Esophagus muscularis mucosa (tissue), 4 donors: Measurements from ENCODE around the gene PPP6R1. TPM values are rescaled to one million over a fixed set of nuclear protein-coding genes. Genes with fewer than 3 reads are reported as not detected.

Source experiments
- DNase-seq: peaks from one replicate; pipeline ENCODE4 v3.0.0-alpha.2; 2017; ENCODE audit errors: extremely low spot score
- H3K27ac ChIP-seq, 4 donors: fragments of 200-600 bp; sonication (generic); replicated peaks in 1 of 4; 1 replicate in 3 of 4; 2 replicates in 1 of 4; pipeline ENCODE4 v1.5.1; 2016 to 2019; ENCODE audit warnings: mild to moderate bottlenecking in 1 of 4
- H3K27me3 ChIP-seq, 4 donors: fragments of 200-600 bp; sonication (generic); one replicate each; pipeline versions ENCODE4 v1.5.1 to v1.6.0; 2016 to 2019
- H3K36me3 ChIP-seq, 4 donors: fragments of 200-600 bp; sonication (generic); one replicate each; pipeline ENCODE4 v1.5.1; 2016 to 2019
- H3K4me1 ChIP-seq, 4 donors: fragments of 200-600 bp; sonication (generic); one replicate each; pipeline ENCODE4 v1.5.1; 2016 to 2019
- H3K4me3 ChIP-seq, 4 donors: fragments of 200-600 bp; sonication (generic); 1 replicate in 2 of 4; 2 replicates in 2 of 4; pipeline ENCODE4 v1.5.1; 2016 to 2019; ENCODE audit warnings: mild to moderate bottlenecking in 4 of 4, moderate library complexity in 1 of 4
- H3K9me3 ChIP-seq, 4 donors: fragments of 200-600 bp; sonication (generic); 1 replicate in 3 of 4; 2 replicates in 1 of 4; pipeline ENCODE4 v1.5.1; 2016 to 2019
- EP300 ChIP-seq: sonication (generic); formaldehyde crosslinking; IDR thresholded peaks from one replicate; pipeline ENCODE4 v1.6.1; 2017; ENCODE audit warnings: antibody characterized with exemption
- POLR2A ChIP-seq: fragments of 450-650 bp; IDR thresholded peaks from one replicate; pipeline ENCODE4 v1.6.1; 2017; ENCODE audit warnings: antibody characterized with exemption, moderate library complexity, mild to moderate bottlenecking, low read depth
- POLR2AphosphoS5 ChIP-seq, 2 donors: sonication (generic); formaldehyde crosslinking; IDR thresholded peaks; one replicate each; pipeline ENCODE4 v1.6.1; 2017; ENCODE audit warnings: antibody characterized with exemption in 2 of 2
- WGBS: methylation state at CpG from one replicate; pipeline ENCODE4 v1.1.5; 2018; 5-methylcytosine and 5-hydroxymethylcytosine counted together
- intact Hi-C: fragments of 100-400 bp; cut with DNase I; formaldehyde crosslinking; loops from one replicate; pipeline ENCODE4 v1.15.1; 2023
- total RNA-seq, 4 donors: library from RNA; depleted of rRNA; stranded (reverse); fragments of >200 nt; gene quantifications; one replicate each; pipeline versions ENCODE4 v1.1.0 to v1.2.1, GENCODE V29; 2016
- TF ChIP-seq, protein P1 (sequence below), 3 experiments: fragments of 200-600 bp in 2 of 3; fragments of 450-650 bp in 1 of 3; sonication (generic) in 2 of 3; IDR thresholded peaks; one replicate each; pipeline ENCODE4 v1.5.1; 2017 to 2019; ENCODE audit warnings: antibody characterized with exemption in 3 of 3, mild to moderate bottlenecking in 2 of 3, moderate library complexity in 1 of 3

Gene PPP6R1
- total RNA-seq, 4 donors from 2014 or later = 37.4 to 75.5 (median 45.6) TPM

DNA sequence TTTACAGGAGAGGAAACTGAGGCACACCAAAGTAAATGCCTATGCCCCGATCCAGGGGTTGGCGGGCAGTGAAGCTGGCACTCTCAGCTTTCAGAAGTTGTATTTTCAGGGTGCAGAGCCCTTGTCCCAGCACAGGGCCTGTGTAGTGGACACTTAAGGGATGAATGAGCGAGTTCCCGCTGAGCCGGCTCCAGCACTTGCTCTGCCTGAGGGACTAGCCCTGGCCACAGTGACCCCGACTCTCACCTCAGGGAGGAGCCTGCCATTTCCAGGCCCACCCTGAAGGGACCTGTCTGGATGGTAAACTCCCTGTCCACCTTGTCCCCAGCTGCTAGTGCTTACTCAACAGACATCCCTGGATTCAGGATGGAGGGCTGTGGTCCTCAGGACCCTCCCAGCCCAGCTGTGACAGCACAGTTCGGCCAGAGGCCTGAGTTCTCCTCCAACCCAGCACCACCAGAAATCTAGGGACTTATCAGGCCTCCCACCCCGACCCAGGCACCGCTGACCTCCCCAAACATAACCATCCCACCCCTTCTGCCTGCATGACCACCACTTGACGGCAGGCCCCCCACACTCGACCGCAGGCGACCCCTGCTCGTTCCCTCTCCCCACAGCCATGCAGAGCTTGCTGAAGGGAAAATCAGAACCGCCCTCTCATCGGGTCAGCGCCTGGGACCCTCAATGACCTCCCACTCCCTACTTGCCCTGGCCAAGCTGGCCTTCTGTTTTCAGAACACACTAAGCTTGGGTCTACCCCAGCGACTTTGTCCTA lies 8.4 kb downstream of the PPP6R1 start:
- Histone ChIP-seq H3K4me1 (peaks cover 59 to 88% (median 78%) of the 10 kb centered on the region in 4 donors), H3K27ac (no peak overlapping the region)
- 93% methylated on average over 11 of the region's 18 CpGs for WGBS

DNA sequence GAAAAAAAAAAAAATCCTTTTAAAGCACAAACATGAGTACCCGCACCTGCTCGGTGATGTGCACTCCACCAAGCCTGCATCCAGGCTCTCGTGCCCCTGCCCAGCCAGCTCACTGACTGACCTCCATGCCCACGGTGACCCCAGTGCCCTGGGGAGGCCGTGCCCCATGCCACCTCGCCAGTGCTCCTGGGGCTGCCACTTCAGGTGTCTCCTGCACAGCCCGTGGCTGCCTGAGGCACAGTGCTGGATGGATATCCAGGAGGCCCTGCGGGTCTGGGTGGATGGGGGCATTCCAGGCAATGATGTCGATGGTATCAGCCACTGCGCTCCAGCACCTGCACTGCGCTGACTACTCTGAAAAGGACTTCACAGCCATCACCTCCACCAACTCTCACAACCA lies 9.0 kb downstream of the PPP6R1 start:
- DNase-seq = no peak
- Histone ChIP-seq H3K27me3 (no peaks in the 10 kb centered on the region), H3K4me3 (no peak overlapping the region), H3K27ac (no peak overlapping the region), H3K36me3 (peaks cover 9 to 38% (median 27%) of the 10 kb centered on the region in 4 donors), H3K9me3 (no peaks in the 10 kb centered on the region), H3K4me1 (peaks cover 54 to 82% (median 72%) of the 10 kb centered on the region in 4 donors)
- TF ChIP-seq POLR2A = no peak
- no peak for TF ChIP-seq POLR2AphosphoS5 (IDR thresholded peaks at IDR 0.05)
- no peak for TF ChIP-seq EP300
- TF ChIP-seq, protein P1, sequence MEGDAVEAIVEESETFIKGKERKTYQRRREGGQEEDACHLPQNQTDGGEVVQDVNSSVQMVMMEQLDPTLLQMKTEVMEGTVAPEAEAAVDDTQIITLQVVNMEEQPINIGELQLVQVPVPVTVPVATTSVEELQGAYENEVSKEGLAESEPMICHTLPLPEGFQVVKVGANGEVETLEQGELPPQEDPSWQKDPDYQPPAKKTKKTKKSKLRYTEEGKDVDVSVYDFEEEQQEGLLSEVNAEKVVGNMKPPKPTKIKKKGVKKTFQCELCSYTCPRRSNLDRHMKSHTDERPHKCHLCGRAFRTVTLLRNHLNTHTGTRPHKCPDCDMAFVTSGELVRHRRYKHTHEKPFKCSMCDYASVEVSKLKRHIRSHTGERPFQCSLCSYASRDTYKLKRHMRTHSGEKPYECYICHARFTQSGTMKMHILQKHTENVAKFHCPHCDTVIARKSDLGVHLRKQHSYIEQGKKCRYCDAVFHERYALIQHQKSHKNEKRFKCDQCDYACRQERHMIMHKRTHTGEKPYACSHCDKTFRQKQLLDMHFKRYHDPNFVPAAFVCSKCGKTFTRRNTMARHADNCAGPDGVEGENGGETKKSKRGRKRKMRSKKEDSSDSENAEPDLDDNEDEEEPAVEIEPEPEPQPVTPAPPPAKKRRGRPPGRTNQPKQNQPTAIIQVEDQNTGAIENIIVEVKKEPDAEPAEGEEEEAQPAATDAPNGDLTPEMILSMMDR (IDR thresholded peaks at IDR 0.05) = no peak
- intact Hi-C loops = no loop called here
- WGBS = 97% methylated on average over 6 of the region's 11 CpGs

More for the DNA sequence above, 8.4 kb downstream of the PPP6R1 start:
- peaks cover 5 to 32% (median 21%) of the 10 kb centered on the region in 4 donors for H3K36me3 ChIP-seq
- no peak for DNase-seq
- H3K27me3 ChIP-seq = no peaks in the 10 kb centered on the region
- TF ChIP-seq, protein P1 (IDR thresholded peaks at IDR 0.05) = no peak
- TF ChIP-seq EP300 (no peak), POLR2AphosphoS5 (IDR thresholded peaks at IDR 0.05) (no peak), POLR2A (no peak)
- no peaks in the 10 kb centered on the region for H3K9me3 ChIP-seq
- no peak overlapping the region for H3K4me3 ChIP-seq
- intact Hi-C loops = no loop called here

DNA sequence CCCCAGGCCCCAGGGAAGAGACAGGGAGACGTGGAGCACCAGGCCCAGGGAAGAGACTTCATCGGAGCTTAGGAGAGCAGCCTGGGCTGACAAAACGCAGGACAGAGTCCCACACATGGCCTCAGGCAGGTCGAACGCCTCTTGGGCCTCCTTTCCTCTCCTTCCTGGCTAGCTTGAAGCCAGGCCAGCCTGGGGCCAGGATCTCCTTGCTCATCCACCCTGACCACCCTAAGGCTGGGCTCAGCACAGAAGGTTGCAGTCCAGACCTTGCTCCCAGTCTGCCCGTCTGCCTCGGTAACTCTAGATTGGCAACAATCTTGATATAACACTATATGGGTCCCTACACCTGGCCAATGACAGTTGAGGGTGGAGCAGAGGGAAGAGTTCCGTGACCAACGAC lies 10.1 kb downstream of the PPP6R1 start:
- H3K4me1 ChIP-seq = peaks cover 48 to 71% (median 62%) of the 10 kb centered on the region in 4 donors
- H3K9me3 ChIP-seq = no peaks in the 10 kb centered on the region
- TF ChIP-seq EP300 = no peak
- no peak for TF ChIP-seq POLR2A
- TF ChIP-seq, protein P1 (IDR thresholded peaks at IDR 0.05) = no peak
- TF ChIP-seq POLR2AphosphoS5 (IDR thresholded peaks at IDR 0.05) = no peak
- intact Hi-C loops = no loop called here
- H3K27ac ChIP-seq = no peak overlapping the region
- H3K36me3 ChIP-seq = peaks cover 20 to 50% (median 39%) of the 10 kb centered on the region in 4 donors
- no peak for DNase-seq
- H3K27me3 ChIP-seq = no peaks in the 10 kb centered on the region
- WGBS = 82% methylated on average over 9 of the region's 9 CpGs
- no peak overlapping the region for H3K4me3 ChIP-seq

DNA sequence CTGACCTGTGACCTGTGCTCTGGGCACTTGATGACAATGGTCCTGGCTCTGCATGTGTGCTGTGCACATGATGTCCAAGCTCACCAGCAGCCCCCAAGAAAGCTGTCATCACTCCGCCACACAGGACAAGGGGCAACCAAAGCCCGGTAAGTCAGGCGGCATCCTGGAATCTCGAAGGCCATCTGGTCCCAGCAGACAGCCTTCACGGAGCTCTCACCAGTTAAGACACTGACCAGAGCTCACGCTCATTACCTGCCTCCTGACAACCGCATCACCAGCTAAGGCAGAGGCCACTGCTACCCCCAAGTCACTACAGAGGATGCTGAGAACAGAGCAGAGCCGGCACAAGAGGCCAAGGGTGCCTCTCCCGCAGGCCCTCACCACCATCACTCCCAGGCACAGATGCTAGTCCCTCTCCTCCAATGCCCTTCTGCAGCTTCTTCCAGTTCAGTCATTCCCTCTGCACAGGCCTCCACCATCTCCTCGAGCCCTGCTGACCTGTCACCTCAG lies 10.6 kb downstream of the PPP6R1 start:
- 71% methylated on average over 10 of the region's 10 CpGs for WGBS
- Histone ChIP-seq H3K9me3 (no peaks in the 10 kb centered on the region), H3K27ac (no peak overlapping the region), H3K36me3 (peaks cover 25 to 52% (median 43%) of the 10 kb centered on the region in 4 donors), H3K4me3 (no peak overlapping the region), H3K4me1 (peaks cover 47 to 66% (median 57%) of the 10 kb centered on the region in 4 donors), H3K27me3 (no peaks in the 10 kb centered on the region)
- no peak for TF ChIP-seq POLR2A
- TF ChIP-seq, protein P1 (IDR thresholded peaks at IDR 0.05) = no peak
- no peak for TF ChIP-seq EP300
- TF ChIP-seq POLR2AphosphoS5 (IDR thresholded peaks at IDR 0.05) = no peak
- no peak for DNase-seq
- intact Hi-C loops = no loop called here
